HepG2 (cell line): ENCODE data around the gene QSOX2. TPM values are rescaled to one million over a fixed set of nuclear protein-coding genes. Genes with fewer than 3 reads are reported as not detected.

ENCODE experiments used
- ARID5B ChIP-seq: IDR thresholded peaks from 2 replicates; pipeline ENCODE4 v1.4.0; 2020; ENCODE audit warnings: mild to moderate bottlenecking, missing genetic modification reagents
- ATF6 ChIP-seq: sonication (generic); formaldehyde crosslinking; conservative IDR thresholded peaks from 2 replicates; pipeline ENCODE4 v1.4.0; 2020; ENCODE audit warnings: missing genetic modification reagents
- KDM4B ChIP-seq: sonication (generic); formaldehyde crosslinking; IDR thresholded peaks from 2 replicates; pipeline ENCODE4 v1.4.0; 2020; ENCODE audit warnings: missing genetic modification reagents
- PBX2 ChIP-seq: IDR thresholded peaks from 2 replicates; pipeline ENCODE4 v1.6.1; 2016; ENCODE audit warnings: control low read depth
- SNAPC2 ChIP-seq: sonication (generic); formaldehyde crosslinking; IDR thresholded peaks from 2 replicates; pipeline ENCODE4 v1.8.1; 2022; ENCODE audit warnings: mild to moderate bottlenecking, missing genetic modification reagents
- SYNCRIP ChIP-seq: fragments of 200-400 bp; formaldehyde crosslinking; IDR thresholded peaks from 2 replicates; pipeline ENCODE4 v1.6.1; 2018; ENCODE audit warnings: mild to moderate bottlenecking, low read depth, low read length; ENCODE audit not compliant: insufficient read depth
- TERF1 ChIP-seq: sonication (generic); formaldehyde crosslinking; IDR thresholded peaks from 2 replicates; pipeline ENCODE4 v1.8.0; 2022; ENCODE audit warnings: mild to moderate bottlenecking, missing genetic modification reagents, moderate library complexity
- XRCC5 ChIP-seq: fragments of 200-400 bp; formaldehyde crosslinking; optimal IDR thresholded peaks from 2 replicates; pipeline ENCODE3; 2017; ENCODE audit warnings: mild to moderate bottlenecking, low read length
- ZFP90 ChIP-seq: sonication (generic); formaldehyde crosslinking; IDR thresholded peaks from 2 replicates; pipeline ENCODE4 v1.8.0; 2022; ENCODE audit warnings: missing genetic modification reagents, mild to moderate bottlenecking, inconsistent platforms, borderline replicate concordance
- ZFY ChIP-seq: sonication (generic); formaldehyde crosslinking; IDR thresholded peaks from 2 replicates; pipeline ENCODE4 v1.4.0; 2020; ENCODE audit warnings: missing genetic modification reagents
- ZNF234 ChIP-seq: sonication (generic); formaldehyde crosslinking; conservative IDR thresholded peaks from 2 replicates; pipeline ENCODE4 v1.5.1; 2020; ENCODE audit warnings: mild to moderate bottlenecking, missing genetic modification reagents
- ZNF597 ChIP-seq: sonication (generic); formaldehyde crosslinking; IDR thresholded peaks from 2 replicates; pipeline ENCODE4 v1.5.0; 2020; ENCODE audit warnings: missing genetic modification reagents
- ZNF629 ChIP-seq: sonication (generic); formaldehyde crosslinking; conservative IDR thresholded peaks from 2 replicates; pipeline ENCODE4 v1.5.0; 2020; ENCODE audit warnings: missing genetic modification reagents
- ZNF713 ChIP-seq: sonication (generic); formaldehyde crosslinking; IDR thresholded peaks from 2 replicates; pipeline ENCODE4 v1.4.0; 2020; ENCODE audit warnings: mild to moderate bottlenecking, missing genetic modification reagents
- ZNF841 ChIP-seq: sonication (generic); formaldehyde crosslinking; IDR thresholded peaks from 2 replicates; pipeline ENCODE4 v1.8.1; 2023; ENCODE audit warnings: missing genetic modification reagents, borderline replicate concordance
- polyA plus RNA-seq, 8 experiments: library from polyadenylated mRNA; depleted of rRNA in 3 of 8; stranded (reverse) in 7 of 8; unstranded in 1 of 8; fragments of >200 nt; fragmentation: Illumina TruSeq in 4 of 8; extraction: Trizol in 4 of 8; gene quantifications; 2 replicates each; pipeline versions ENCODE4 v1.2.1 to v1.2.3, GENCODE V29; 2011 to 2016; ENCODE audit warnings: low read depth in 4 of 8, missing spikeins in 1 of 8, mixed read lengths in 1 of 8; ENCODE audit not compliant: insufficient read depth in 1 of 8
- total RNA-seq, 5 experiments: library from RNA; depleted of rRNA; stranded (reverse); fragments of >200 nt; fragmentation: Illumina TruSeq; extraction: Trizol; gene quantifications; 2 replicates each; pipeline ENCODE4 v1.2.3, GENCODE V29; 2016; ENCODE audit warnings: low read depth in 1 of 5

The QSOX2 gene
- total and polyA plus RNA-seq, 2 of the 13 experiments (the other 11 are each of a cell fraction or from before 2014, with no cell fraction given): 27.1 to 42.1 TPM

- TF ChIP-seq ATF6 (CRISPR knock-in tag) (no peak), ZNF234 (CRISPR knock-in tag) (no peak), TERF1 (CRISPR knock-in tag) (no peak), ZNF597 (no peak), ZNF841 (CRISPR knock-in tag) (no peak), SNAPC2 (no peak), ARID5B (CRISPR knock-in tag) (no peak), ZNF713 (CRISPR knock-in tag) (no peak), PBX2 (no peak), ZNF629 (CRISPR knock-in tag) (no peak), SYNCRIP (no peak), XRCC5 (no peak), ZFY (CRISPR knock-in tag) (no peak), KDM4B (CRISPR knock-in tag) (no peak), ZFP90 (CRISPR knock-in tag) (no peak)
- TF ChIP-seq, all 625 proteins: peak for 0
Observed at GRCh38 chr9:136185066-136185465, 60.5 kb downstream of the QSOX2 start (continued).
